H1 (cell line): Measurements from ENCODE around the gene OTUD5. TPM values are rescaled to one million over a fixed set of nuclear protein-coding genes. Genes with fewer than 3 reads are reported as not detected.

Source experiments
- CHD1 ChIP-seq: IDR thresholded peaks from 2 replicates; pipeline ENCODE4 v1.6.1; 2012; ENCODE audit warnings: low read depth, low read length, improper control_type of control experiment
- TAF1 ChIP-seq: IDR thresholded peaks from 2 replicates; pipeline ENCODE4 v1.6.1; 2011; ENCODE audit warnings: mild to moderate bottlenecking, low read depth, low read length
- polyA plus RNA-seq, 7 experiments: library from polyadenylated mRNA; depleted of rRNA in 3 of 7; stranded (reverse) in 5 of 7; unstranded in 2 of 7; fragments of >200 nt in 5 of 7; fragments of 200-250 nt in 2 of 7; gene quantifications; 1 replicate in 5 of 7; 2 replicates in 1 of 7; 4 replicates in 1 of 7; pipeline versions ENCODE4 v1.2.1 to v1.2.3, GENCODE V29; 2011 to 2013; ENCODE audit warnings: missing spikeins in 2 of 7, mixed read lengths in 2 of 7
- total RNA-seq: library from RNA; stranded (reverse); fragmentation: NEBNext Ultra II Directional; extraction: Animal tissue kit (Norgen Biotek cat#: 25700); gene quantifications from 2 replicates; pipeline ENCODE4 v1.2.1, GENCODE V29; 2021

OTUD5 gene
- total and polyA plus RNA-seq, 2 of the 8 experiments (the other 6 are each of a cell fraction or from before 2014, with no cell fraction given): 46.3 to 53.5 TPM

DNA sequence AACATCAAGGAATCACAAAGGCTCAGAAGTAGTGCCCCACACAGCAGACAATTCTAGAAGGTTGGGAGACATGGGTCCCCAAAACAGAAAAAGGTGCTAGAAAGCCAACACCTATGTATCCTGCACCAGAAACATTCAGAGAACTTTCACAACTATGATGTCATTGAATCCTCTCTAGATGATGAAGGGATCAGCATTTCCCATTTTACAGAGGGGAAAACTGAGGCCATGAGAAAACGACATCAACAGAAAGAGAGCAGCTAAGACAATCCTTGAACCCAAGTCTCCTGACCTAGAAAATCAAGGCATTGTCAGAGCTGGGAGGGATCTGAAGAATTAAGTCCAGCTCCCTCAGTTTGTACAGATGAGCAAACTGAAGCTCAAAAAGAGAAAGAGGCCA, 11.0 kb upstream of the OTUD5 start (continued):
- no peak for TF ChIP-seq TAF1
- no peak for TF ChIP-seq CHD1
